ENCODE measurements around the gene TMEM39B.
"Not testable (repeated sequence)": the region's sequence is repeated elsewhere in the genome, so short reads cannot be mapped to it uniquely, and the experiment has no call there.

TMEM39B gene

GRCh38 chr1:32111789-32112188, 39.0 kb downstream of the TMEM39B start:
- no peak for DNase-seq (ENCODE audit: low spot score)

GRCh38 chr1:32112806-32113375, 40.2 kb downstream of the TMEM39B start:
- no peak for DNase-seq (ENCODE audit: low spot score)
- FAIRE-seq: no peak

More at GRCh38 chr1:32111789-32112188, 39.0 kb downstream of the TMEM39B start:
- FAIRE-seq: no peak

- FAIRE-seq; DNase-seq (ENCODE audit: low spot score): not testable (repeated sequence)
Measured at GRCh38 chr1:32113436-32113835, 40.7 kb downstream of the TMEM39B start.

GRCh38 chr1:32114420-32114819, 41.7 kb downstream of the TMEM39B start:
- FAIRE-seq (no peak), DNase-seq (ENCODE audit: low spot score) (no peak)

- FAIRE-seq (no peak), DNase-seq (ENCODE audit: low spot score) (no peak)
Measured at GRCh38 chr1:32115496-32115895, 42.8 kb downstream of the TMEM39B start.

- FAIRE-seq (no peak), DNase-seq (ENCODE audit: low spot score) (no peak)
Measured at GRCh38 chr1:32116531-32116930, 43.8 kb downstream of the TMEM39B start.

GRCh38 chr1:32122151-32122550, 49.4 kb downstream of the TMEM39B start:
- FAIRE-seq (no peak), DNase-seq (ENCODE audit: low spot score) (no peak)

- not testable (repeated sequence) for FAIRE-seq; DNase-seq (ENCODE audit: low spot score)
Measured at GRCh38 chr1:32123361-32123760, 50.6 kb downstream of the TMEM39B start.

- no peak for FAIRE-seq
- no peak for DNase-seq (ENCODE audit: low spot score)
Measured at GRCh38 chr1:32125313-32125712, 52.6 kb downstream of the TMEM39B start.

GRCh38 chr1:32126770-32127169, 54.0 kb downstream of the TMEM39B start:
- no peak for DNase-seq (ENCODE audit: low spot score)
- no peak for FAIRE-seq

- DNase-seq (ENCODE audit: low spot score) (no peak), FAIRE-seq (no peak)
Measured at GRCh38 chr1:32127409-32128198, 54.9 kb downstream of the TMEM39B start.

GRCh38 chr1:32128479-32128878, 55.7 kb downstream of the TMEM39B start:
- no peak for DNase-seq (ENCODE audit: low spot score)
- FAIRE-seq: no peak

- DNase-seq (ENCODE audit: low spot score): no peak
Measured at GRCh38 chr1:32128964-32129363, 56.2 kb downstream of the TMEM39B start.

GRCh38 chr1:32133950-32134280, 61.2 kb downstream of the TMEM39B start:
- not testable (repeated sequence) for FAIRE-seq; DNase-seq (ENCODE audit: low spot score)

More at GRCh38 chr1:32128964-32129363, 56.2 kb downstream of the TMEM39B start:
- FAIRE-seq: no peak

- DNase-seq (ENCODE audit: low spot score) (no peak), FAIRE-seq (no peak)
Measured at GRCh38 chr1:32137111-32137510, 64.4 kb downstream of the TMEM39B start.

- peak; percentile 19 for DNase-seq (ENCODE audit: low spot score)
- FAIRE-seq: no peak
Measured at GRCh38 chr1:32138965-32139364, 66.2 kb downstream of the TMEM39B start.

GRCh38 chr1:32142446-32143301, 69.9 kb downstream of the TMEM39B start:
- DNase-seq (ENCODE audit: low spot score) (peak; percentile 52), FAIRE-seq (no peak)

- DNase-seq (ENCODE audit: low spot score); FAIRE-seq: not testable (repeated sequence)
Measured at GRCh38 chr1:32143302-32143695, 70.6 kb downstream of the TMEM39B start.

- DNase-seq (ENCODE audit: low spot score) (no peak), FAIRE-seq (no peak)
Measured at GRCh38 chr1:32144033-32144432, 71.3 kb downstream of the TMEM39B start.

- not testable (repeated sequence) for FAIRE-seq; DNase-seq (ENCODE audit: low spot score)
Measured at GRCh38 chr1:32147799-32148198, 75.1 kb downstream of the TMEM39B start.

- DNase-seq (ENCODE audit: low spot score): no peak
- no peak for FAIRE-seq
Measured at GRCh38 chr1:32150847-32151246, 78.1 kb downstream of the TMEM39B start.

GRCh38 chr1:32151319-32151787, 78.6 kb downstream of the TMEM39B start:
- DNase-seq (ENCODE audit: low spot score): no peak
- no peak for FAIRE-seq

Data from RCC 7860 (cell line).